Measurements from ENCODE around the gene RNASE9. TPM values are rescaled to one million over a fixed set of nuclear protein-coding genes. Genes with fewer than 3 reads are reported as not detected.
"Not testable (repeated sequence)": the region's sequence is repeated elsewhere in the genome, so short reads cannot be mapped to it uniquely, and the experiment has no call there.

Gene RNASE9
- total and polyA plus RNA-seq, 2 donors (not counting 1 experiment from before 2014, with no cell fraction given) = not detected

DNA sequence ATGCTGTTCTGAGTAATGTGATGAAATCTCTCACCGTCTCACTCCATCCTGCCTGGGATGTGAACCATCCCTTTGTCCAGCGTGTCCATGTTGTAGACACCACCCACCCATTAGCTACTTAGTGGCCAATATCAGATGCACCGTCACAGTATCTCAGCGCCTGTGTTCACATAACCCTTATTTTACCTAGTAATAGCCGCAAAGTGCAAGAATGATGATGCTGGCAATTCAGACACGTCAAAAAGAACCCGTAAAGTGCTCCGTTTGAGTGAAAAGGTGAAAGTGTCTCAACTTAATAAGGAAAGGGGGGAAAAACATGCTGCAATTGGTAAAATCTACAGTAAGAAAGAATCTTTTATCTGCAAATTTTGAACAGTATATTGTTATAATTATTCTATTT is 52.5 kb downstream of the RNASE9 start:
- H3K9me3 Mint-ChIP-seq (ENCODE audit: insufficient read depth) = no peaks in the 10 kb centered on the region
- H3K4me1 Mint-ChIP-seq = peaks cover 32% of the 10 kb centered on the region
- Histone ChIP-seq H3K27me3 (replicated peaks in 1 of 4; ENCODE audit: control extremely low read depth in 1 of 4, control insufficient read depth in 3 of 4, insufficient read depth in 4 of 4, low read length in 3 of 4) (no peaks in the 10 kb centered on the region), H3K36me3 (replicated peaks in 1 of 2; ENCODE audit: control extremely low read depth in 1 of 2, control insufficient read depth in 1 of 2, extremely low read depth in 1 of 2, insufficient read depth in 2 of 2, low read length in 1 of 2) (no peaks in the 10 kb centered on the region), H3K4me2 (replicated peaks; ENCODE audit: low read depth, low read length, poor library complexity, severe bottlenecking) (no peak overlapping the region), H2AFZ (ENCODE audit: insufficient read depth, low read depth, low read length, poor library complexity, severe bottlenecking) (no peak overlapping the region), H3K4me3 (ENCODE audit: control extremely low read depth in 1 of 5, extremely low read depth in 1 of 5, insufficient read depth in 1 of 5, low read depth in 2 of 5, low read length in 4 of 5) (no peak overlapping the region), H3K9ac (ENCODE audit: low read length) (no peak overlapping the region), H4K20me1 (ENCODE audit: control insufficient read depth, insufficient read depth, low read length, poor library complexity, severe bottlenecking) (no peaks in the 10 kb centered on the region), H3K4me1 (ENCODE audit: control insufficient read depth in 2 of 2, insufficient read depth in 2 of 2, low read length in 2 of 2) (peaks cover 24 to 27% of the 10 kb centered on the region in 2 donors), H3K27ac (ENCODE audit: low read length in 2 of 2) (no peak overlapping the region), H3K79me2 (ENCODE audit: control insufficient read depth, insufficient read depth, low read length) (no peaks in the 10 kb centered on the region), H3K9me3 (ENCODE audit: control extremely low read depth in 1 of 3, control insufficient read depth in 2 of 3, insufficient read depth in 1 of 3, low read length in 2 of 3) (no peaks in the 10 kb centered on the region)
- intact Hi-C loops (cut with micrococcal nuclease) = no loop called here
- TF ChIP-seq EZH2 (IDR thresholded peaks at IDR 0.05; ENCODE audit: borderline replicate concordance, insufficient read depth, low read depth, low read length, poor library complexity, severe bottlenecking) (no peak), CTCF (IDR thresholded peaks at IDR 0.05) (no peak)
- no peak overlapping the region for H3K27ac Mint-ChIP-seq
- H3K4me3 Mint-ChIP-seq = no peak overlapping the region
- CTCF ChIA-PET = no interaction called here
- ATAC-seq (ENCODE audit: low read depth) = no peak
- POLR2A ChIA-PET = no interaction called here
- WGBS (ENCODE audit: insufficient coverage) = no CpG with 5 or more reads among the region's 8 CpGs
- no peaks in the 10 kb centered on the region for H3K27me3 Mint-ChIP-seq
- no peak for DNase-seq

DNA sequence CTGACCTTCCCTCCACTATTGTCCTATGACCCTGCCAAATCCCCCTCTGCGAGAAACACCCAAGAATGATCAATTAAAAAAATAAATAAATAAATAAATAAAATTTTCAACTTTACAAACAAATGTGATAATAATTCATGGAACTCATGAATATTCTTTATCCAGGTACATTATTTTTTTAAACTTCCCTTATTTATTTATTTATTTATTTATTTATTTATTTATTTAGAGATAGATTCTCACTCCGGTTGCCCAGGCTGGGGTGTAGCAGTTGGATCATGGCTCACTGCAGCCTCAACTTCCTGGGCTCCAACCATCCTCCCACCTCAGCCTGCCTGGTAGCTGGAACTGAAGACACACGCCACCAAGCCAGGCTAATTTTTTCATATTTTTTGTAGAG is 53.3 kb downstream of the RNASE9 start:
- peaks cover 22 to 24% of the 10 kb centered on the region in 2 donors for H3K4me1 ChIP-seq (ENCODE audit: control insufficient read depth in 2 of 2, insufficient read depth in 2 of 2, low read length in 2 of 2)
- H3K79me2 ChIP-seq (ENCODE audit: control insufficient read depth, insufficient read depth, low read length); ATAC-seq (ENCODE audit: low read depth); H3K36me3 ChIP-seq (replicated peaks in 1 of 2; ENCODE audit: control extremely low read depth in 1 of 2, control insufficient read depth in 1 of 2, extremely low read depth in 1 of 2, insufficient read depth in 2 of 2, low read length in 1 of 2); H3K27me3 ChIP-seq (replicated peaks in 1 of 4; ENCODE audit: control extremely low read depth in 1 of 4, control insufficient read depth in 3 of 4, insufficient read depth in 4 of 4, low read length in 3 of 4); intact Hi-C loops (cut with micrococcal nuclease); POLR2A ChIA-PET; H3K9me3 Mint-ChIP-seq (ENCODE audit: insufficient read depth); H3K27ac ChIP-seq (ENCODE audit: low read length in 2 of 2); H3K9ac ChIP-seq (ENCODE audit: low read length); H3K27me3 Mint-ChIP-seq; H3K4me3 ChIP-seq (ENCODE audit: control extremely low read depth in 1 of 5, extremely low read depth in 1 of 5, insufficient read depth in 1 of 5, low read depth in 2 of 5, low read length in 4 of 5); H3K9me3 ChIP-seq (ENCODE audit: control extremely low read depth in 1 of 3, control insufficient read depth in 2 of 3, insufficient read depth in 1 of 3, low read length in 2 of 3); H3K27ac Mint-ChIP-seq; H2AFZ ChIP-seq (ENCODE audit: insufficient read depth, low read depth, low read length, poor library complexity, severe bottlenecking); CTCF ChIA-PET; H4K20me1 ChIP-seq (ENCODE audit: control insufficient read depth, insufficient read depth, low read length, poor library complexity, severe bottlenecking); H3K4me3 Mint-ChIP-seq; DNase-seq; H3K4me2 ChIP-seq (replicated peaks; ENCODE audit: low read depth, low read length, poor library complexity, severe bottlenecking): not testable (repeated sequence)
- peaks cover 29% of the 10 kb centered on the region for H3K4me1 Mint-ChIP-seq
- WGBS (ENCODE audit: insufficient coverage) = no CpG with 5 or more reads among the region's 3 CpGs

- H2AFZ ChIP-seq (ENCODE audit: insufficient read depth, low read depth, low read length, poor library complexity, severe bottlenecking); H3K27ac Mint-ChIP-seq; H3K4me3 ChIP-seq (ENCODE audit: control extremely low read depth in 1 of 5, extremely low read depth in 1 of 5, insufficient read depth in 1 of 5, low read depth in 2 of 5, low read length in 4 of 5); intact Hi-C loops (cut with micrococcal nuclease); H3K27me3 Mint-ChIP-seq; H4K20me1 ChIP-seq (ENCODE audit: control insufficient read depth, insufficient read depth, low read length, poor library complexity, severe bottlenecking); H3K4me2 ChIP-seq (replicated peaks; ENCODE audit: low read depth, low read length, poor library complexity, severe bottlenecking); H3K36me3 ChIP-seq (replicated peaks in 1 of 2; ENCODE audit: control extremely low read depth in 1 of 2, control insufficient read depth in 1 of 2, extremely low read depth in 1 of 2, insufficient read depth in 2 of 2, low read length in 1 of 2); H3K4me3 Mint-ChIP-seq; H3K79me2 ChIP-seq (ENCODE audit: control insufficient read depth, insufficient read depth, low read length); POLR2A ChIA-PET; H3K9me3 Mint-ChIP-seq (ENCODE audit: insufficient read depth); DNase-seq; H3K9ac ChIP-seq (ENCODE audit: low read length); ATAC-seq (ENCODE audit: low read depth); CTCF ChIA-PET; H3K27ac ChIP-seq (ENCODE audit: low read length in 2 of 2); H3K9me3 ChIP-seq (ENCODE audit: control extremely low read depth in 1 of 3, control insufficient read depth in 2 of 3, insufficient read depth in 1 of 3, low read length in 2 of 3); H3K27me3 ChIP-seq (replicated peaks in 1 of 4; ENCODE audit: control extremely low read depth in 1 of 4, control insufficient read depth in 3 of 4, insufficient read depth in 4 of 4, low read length in 3 of 4): not testable (repeated sequence)
- H3K4me1 ChIP-seq (ENCODE audit: control insufficient read depth in 2 of 2, insufficient read depth in 2 of 2, low read length in 2 of 2) = peaks cover 14 to 16% of the 10 kb centered on the region in 2 donors
- WGBS (ENCODE audit: insufficient coverage) = no CpG with 5 or more reads among the region's 30 CpGs
- peaks cover 21% of the 10 kb centered on the region for H3K4me1 Mint-ChIP-seq
Measured at GRCh38 chr14:20506752-20507151, 54.1 kb downstream of the RNASE9 start.
